Uterus (tissue), 4 donors: ENCODE data around the gene TMEM204. TPM values are rescaled to one million over a fixed set of nuclear protein-coding genes. Genes with fewer than 3 reads are reported as not detected.

Experiments
- DNase-seq, 2 donors: peaks; one replicate each; pipeline ENCODE4 v3.0.0-alpha.2; 2019 to 2020
- H3K27ac ChIP-seq, 2 donors: fragments of 200-600 bp; sonication (generic); 1 replicate in 1 of 2; 2 replicates in 1 of 2; pipeline ENCODE4 v1.5.1; 2016 to 2018
- H3K27me3 ChIP-seq, 2 donors: fragments of 200-600 bp; sonication (generic); one replicate each; pipeline ENCODE4 v1.5.1; 2018 to 2019; ENCODE audit warnings: control low read depth in 1 of 2
- H3K36me3 ChIP-seq, 2 donors: fragments of 200-600 bp; sonication (generic); one replicate each; pipeline ENCODE4 v1.5.1; 2019; ENCODE audit warnings: control low read depth in 1 of 2
- H3K4me1 ChIP-seq, 2 donors: fragments of 200-600 bp; sonication (generic); one replicate each; pipeline ENCODE4 v1.5.1; 2018 to 2019; ENCODE audit warnings: control low read depth in 1 of 2
- H3K4me3 ChIP-seq, 2 donors: fragments of 200-600 bp; sonication (generic); 1 replicate in 1 of 2; 2 replicates in 1 of 2; pipeline ENCODE4 v1.5.1; 2018 to 2019; ENCODE audit warnings: mild to moderate bottlenecking in 1 of 2
- H3K9me3 ChIP-seq, 2 donors: fragments of 200-600 bp; sonication (generic); one replicate each; pipeline ENCODE4 v1.5.1; 2019; ENCODE audit warnings: control low read depth in 1 of 2
- POLR2A ChIP-seq, 2 donors: fragments of 450-650 bp; IDR thresholded peaks; one replicate each; pipeline ENCODE4 v1.6.1; 2016; ENCODE audit warnings: antibody characterized with exemption in 2 of 2, mild to moderate bottlenecking in 1 of 2, moderate library complexity in 1 of 2
- intact Hi-C: fragments of 100-400 bp; cut with DNase I; formaldehyde crosslinking; loops from one replicate; pipeline ENCODE4 v1.15.1; 2023; ENCODE audit warnings: low total_unique reads
- total RNA-seq, 4 donors: library from RNA; depleted of rRNA in 3 of 4; stranded (reverse); fragments of >200 nt in 3 of 4; gene quantifications; one replicate each; pipeline versions ENCODE4 v1.1.0 to v1.2.4, GENCODE V29; 2014 to 2023
- TF ChIP-seq, protein P1 (sequence below), 4 experiments: fragments of 200-600 bp in 2 of 4; fragments of 450-650 bp in 2 of 4; sonication (generic) in 2 of 4; IDR thresholded peaks; one replicate each; pipeline ENCODE4 v1.5.1; 2016 to 2019; ENCODE audit warnings: antibody characterized with exemption in 4 of 4, mild to moderate bottlenecking in 2 of 4, moderate library complexity in 1 of 4
- donor health status: DM: yes; HTN: yes; CAD: no.

Gene TMEM204
- total RNA-seq, 4 donors from 2014 or later = 24.8 to 45.3 (median 39.3) TPM

DNA sequence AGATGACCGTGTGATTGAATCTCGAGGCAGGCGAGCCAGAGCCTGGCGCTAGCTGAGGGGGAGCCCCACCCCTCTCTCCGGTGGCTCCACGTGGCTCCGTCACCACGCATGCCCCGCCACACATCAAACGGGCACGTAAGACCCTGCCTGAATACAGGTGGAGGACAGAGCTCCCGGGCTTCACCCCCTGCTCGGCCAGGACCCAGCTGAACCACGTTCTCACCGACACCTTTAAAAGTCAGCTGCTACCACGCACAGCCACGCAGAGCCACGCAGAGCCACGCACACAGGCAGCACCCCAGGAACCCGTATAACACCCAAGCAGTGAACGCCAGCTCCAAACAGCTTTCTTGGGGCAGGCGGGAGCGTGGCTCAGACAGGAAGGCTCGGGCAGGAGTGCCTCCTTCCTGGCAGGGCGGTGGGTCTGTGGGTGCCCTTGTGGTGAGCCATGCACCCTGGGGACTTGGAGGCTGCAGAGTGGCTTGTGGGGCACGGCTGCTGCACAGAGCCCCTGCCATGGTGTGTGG is 4.4 kb downstream of the TMEM204 start:
- Histone ChIP-seq H3K4me3 (no peak overlapping the region), H3K27ac (peak overlapping the region in 1 of 2 donors; percentile 87)
- TF ChIP-seq, protein P1, sequence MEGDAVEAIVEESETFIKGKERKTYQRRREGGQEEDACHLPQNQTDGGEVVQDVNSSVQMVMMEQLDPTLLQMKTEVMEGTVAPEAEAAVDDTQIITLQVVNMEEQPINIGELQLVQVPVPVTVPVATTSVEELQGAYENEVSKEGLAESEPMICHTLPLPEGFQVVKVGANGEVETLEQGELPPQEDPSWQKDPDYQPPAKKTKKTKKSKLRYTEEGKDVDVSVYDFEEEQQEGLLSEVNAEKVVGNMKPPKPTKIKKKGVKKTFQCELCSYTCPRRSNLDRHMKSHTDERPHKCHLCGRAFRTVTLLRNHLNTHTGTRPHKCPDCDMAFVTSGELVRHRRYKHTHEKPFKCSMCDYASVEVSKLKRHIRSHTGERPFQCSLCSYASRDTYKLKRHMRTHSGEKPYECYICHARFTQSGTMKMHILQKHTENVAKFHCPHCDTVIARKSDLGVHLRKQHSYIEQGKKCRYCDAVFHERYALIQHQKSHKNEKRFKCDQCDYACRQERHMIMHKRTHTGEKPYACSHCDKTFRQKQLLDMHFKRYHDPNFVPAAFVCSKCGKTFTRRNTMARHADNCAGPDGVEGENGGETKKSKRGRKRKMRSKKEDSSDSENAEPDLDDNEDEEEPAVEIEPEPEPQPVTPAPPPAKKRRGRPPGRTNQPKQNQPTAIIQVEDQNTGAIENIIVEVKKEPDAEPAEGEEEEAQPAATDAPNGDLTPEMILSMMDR (IDR thresholded peaks at IDR 0.05) = no peak
- no peak for TF ChIP-seq POLR2A (IDR thresholded peaks at IDR 0.05)

GRCh38 chr16:1538804-1539520 is 5.5 kb downstream of the TMEM204 start:
- peak overlapping the region in 1 of 2 donors; percentile 13 for H3K27ac ChIP-seq
- TF ChIP-seq, protein P1 (IDR thresholded peaks at IDR 0.05) = no peak
- no peak for TF ChIP-seq POLR2A (IDR thresholded peaks at IDR 0.05)
- intact Hi-C loops = no loop called here
- H3K4me1 ChIP-seq = peaks cover 0 to 18% of the 10 kb centered on the region in 2 donors
- no peaks in the 10 kb centered on the region for H3K36me3 ChIP-seq
- no peaks in the 10 kb centered on the region for H3K9me3 ChIP-seq
- no peak for DNase-seq
- H3K4me3 ChIP-seq = no peak overlapping the region
- no peaks in the 10 kb centered on the region for H3K27me3 ChIP-seq

More for the DNA sequence above, 4.4 kb downstream of the TMEM204 start:
- H3K36me3 ChIP-seq = no peaks in the 10 kb centered on the region
- H3K4me1 ChIP-seq = peaks cover 0 to 15% of the 10 kb centered on the region in 2 donors
- DNase-seq = no peak
- intact Hi-C loops = no loop called here
- H3K9me3 ChIP-seq = no peaks in the 10 kb centered on the region
- H3K27me3 ChIP-seq = no peaks in the 10 kb centered on the region

DNA sequence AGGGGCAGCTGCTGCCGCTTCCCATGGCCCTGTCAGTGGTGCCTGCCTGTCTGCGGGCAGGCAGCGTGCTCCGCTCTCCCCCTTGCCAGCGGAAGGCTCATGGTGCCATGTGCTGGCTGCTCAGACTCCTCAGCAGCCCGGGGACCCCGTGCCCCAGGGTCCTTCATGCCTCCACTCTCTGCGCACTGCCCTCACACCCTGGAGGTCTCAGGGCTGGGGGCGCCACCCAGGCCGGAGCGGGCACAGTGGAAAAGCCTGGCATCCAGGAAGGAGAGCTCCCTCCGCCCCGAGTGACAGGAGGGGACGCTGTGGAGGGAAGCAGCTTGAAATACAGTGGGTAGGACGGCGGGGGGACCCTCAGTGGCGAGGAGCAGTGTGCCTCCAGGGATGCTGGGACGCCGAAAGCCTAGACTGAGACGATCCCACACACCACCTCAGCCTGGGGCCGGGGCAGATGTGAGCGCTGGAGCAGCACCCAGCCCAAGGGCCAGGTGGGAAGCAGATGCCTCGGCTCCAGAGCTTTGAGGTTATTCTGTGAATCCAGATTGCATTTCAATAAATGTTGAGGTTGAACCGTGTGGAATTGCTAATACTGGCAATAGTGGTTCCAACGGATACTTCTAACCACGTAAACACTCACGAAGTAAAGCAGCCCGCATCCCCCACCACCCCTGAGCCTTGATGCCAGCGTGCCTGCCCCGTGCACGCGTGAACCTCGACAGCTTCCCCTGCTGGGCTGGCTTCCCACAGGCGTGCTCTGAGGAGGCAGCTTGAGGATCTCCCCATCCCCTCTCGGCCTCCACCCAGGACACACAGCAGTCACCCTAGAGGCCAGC is 6.5 kb downstream of the TMEM204 start:
- no peaks in the 10 kb centered on the region for H3K36me3 ChIP-seq
- no peak overlapping the region for H3K4me3 ChIP-seq
- no peaks in the 10 kb centered on the region for H3K9me3 ChIP-seq
- H3K4me1 ChIP-seq = peaks cover 0 to 25% of the 10 kb centered on the region in 2 donors
- H3K27ac ChIP-seq = no peak overlapping the region
- intact Hi-C loops = no loop called here
- TF ChIP-seq, protein P1 (IDR thresholded peaks at IDR 0.05) = no peak
- H3K27me3 ChIP-seq = no peaks in the 10 kb centered on the region
- no peak for DNase-seq

GRCh38 chr16:1540556-1540855 is 7.0 kb downstream of the TMEM204 start:
- intact Hi-C loops = no loop called here
- no peaks in the 10 kb centered on the region for H3K36me3 ChIP-seq

More at GRCh38 chr16:1540556-1540855, 7.0 kb downstream of the TMEM204 start:
- H3K27me3 ChIP-seq = no peaks in the 10 kb centered on the region
- peaks cover 0 to 29% of the 10 kb centered on the region in 2 donors for H3K4me1 ChIP-seq
- no peak overlapping the region for H3K4me3 ChIP-seq
- no peak for DNase-seq
- no peak for TF ChIP-seq POLR2A (IDR thresholded peaks at IDR 0.05)
- TF ChIP-seq, protein P1 (IDR thresholded peaks at IDR 0.05) = no peak
- no peaks in the 10 kb centered on the region for H3K9me3 ChIP-seq
- no peak overlapping the region for H3K27ac ChIP-seq
